ENCODE measurements around the gene DMAC1. TPM values are rescaled to one million over a fixed set of nuclear protein-coding genes. Genes with fewer than 3 reads are reported as not detected.
A peak's percentile ranks its signal among the peaks of the same experiment; 100 is the strongest.

Gene DMAC1, protein sequence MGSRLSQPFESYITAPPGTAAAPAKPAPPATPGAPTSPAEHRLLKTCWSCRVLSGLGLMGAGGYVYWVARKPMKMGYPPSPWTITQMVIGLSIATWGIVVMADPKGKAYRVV
- 5.3 and 8.7 TPM in 2 replicates for total RNA-seq

DNA sequence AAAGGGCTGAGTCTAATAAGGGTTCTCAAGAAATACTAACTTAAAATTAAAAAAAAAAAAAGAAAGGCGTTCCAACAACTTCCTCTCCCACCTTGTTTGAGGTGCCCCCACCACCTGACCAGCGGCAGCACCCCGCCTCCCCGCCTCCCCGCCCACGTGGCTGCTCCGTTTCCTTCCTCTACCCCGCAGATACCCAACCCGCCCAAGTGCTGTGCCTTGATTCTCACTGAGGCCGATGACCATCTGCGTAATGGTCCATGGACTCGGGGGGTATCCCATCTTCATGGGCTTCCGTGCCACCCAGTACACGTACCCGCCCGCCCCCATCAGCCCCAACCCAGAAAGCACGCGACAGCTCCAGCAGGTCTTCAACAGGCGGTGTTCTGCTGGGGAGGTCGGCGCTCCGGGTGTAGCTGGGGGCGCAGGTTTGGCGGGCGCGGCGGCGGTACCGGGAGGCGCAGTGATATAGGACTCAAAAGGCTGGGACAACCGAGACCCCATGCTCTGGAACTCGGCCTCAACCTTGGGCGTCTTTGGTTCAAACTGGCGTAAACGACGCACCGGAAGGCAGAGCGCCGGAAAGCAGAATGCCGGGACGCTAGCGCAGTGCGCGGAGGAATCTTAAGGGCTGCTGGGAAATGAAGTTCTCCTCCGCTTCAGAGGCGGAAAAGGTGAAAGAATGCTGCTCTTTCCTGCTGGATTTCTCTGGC, at the start of gene DMAC1:
Gene DMAC1, minus strand, starts transcription at position 545 of the 710 bp plus-strand sequence. Its CDS starts 44 bp downstream, at position 501.
- DNase-seq: peak; percentile 89

DNA sequence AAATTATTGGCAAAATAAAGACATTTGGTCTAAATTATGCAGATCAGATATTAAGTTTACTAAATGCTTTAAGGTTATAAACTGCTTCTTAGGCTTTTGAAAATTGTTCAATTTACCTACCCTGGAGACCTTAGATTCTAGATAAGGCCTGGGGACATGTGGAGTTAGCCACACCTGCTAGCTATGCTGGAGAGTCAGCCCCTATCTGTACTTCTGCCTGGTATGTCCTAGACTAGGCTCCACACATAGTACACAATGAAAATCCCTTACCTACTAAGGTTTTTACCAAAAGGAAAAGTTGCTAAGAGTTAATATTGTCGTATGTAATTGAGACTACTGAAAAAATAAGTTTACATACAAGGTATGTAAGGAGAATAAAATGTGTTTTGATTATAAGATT, 49.8 kb upstream of the DMAC1 start:
- no peak for DNase-seq

DNA sequence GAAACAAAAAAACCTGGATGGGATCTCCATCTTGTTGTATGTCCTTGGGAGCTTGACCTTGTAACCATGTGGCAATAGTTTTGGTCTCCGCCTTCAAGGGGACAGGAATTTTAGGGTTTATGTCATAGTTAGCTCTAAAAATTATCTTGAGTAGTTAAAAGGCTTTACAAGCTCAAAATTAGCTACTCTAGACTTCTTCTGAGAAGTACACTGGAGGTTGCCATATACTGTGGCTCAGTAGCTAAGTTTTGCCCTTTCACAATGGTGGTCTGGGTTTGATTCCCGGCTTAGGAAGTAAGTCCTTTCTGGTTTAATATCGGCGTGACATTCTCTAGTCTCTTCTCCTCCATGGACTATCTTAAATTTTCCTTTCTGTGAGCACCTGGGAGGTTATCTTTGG, 48.9 kb upstream of the DMAC1 start:
- no peak for DNase-seq

DNA sequence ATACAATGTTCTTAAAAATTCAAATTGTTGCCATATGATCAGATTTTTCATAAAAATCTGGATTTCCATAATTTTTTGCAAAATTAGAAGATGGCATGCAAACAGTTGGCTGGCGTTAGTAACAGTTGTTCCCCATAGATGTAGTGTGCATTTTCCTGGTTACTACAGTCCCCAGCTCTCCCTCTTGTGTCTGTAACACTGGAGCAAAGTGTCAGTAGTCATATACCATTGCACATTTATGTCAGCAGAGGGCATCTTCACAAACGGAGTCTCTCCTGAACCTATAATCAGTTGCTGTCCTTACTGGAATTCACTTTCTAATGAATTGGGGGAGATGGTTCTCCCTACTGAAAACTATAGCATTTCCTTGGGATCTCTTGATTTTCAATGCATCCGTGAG, 44.7 kb upstream of the DMAC1 start:
- peak; percentile 61 for DNase-seq

DNA sequence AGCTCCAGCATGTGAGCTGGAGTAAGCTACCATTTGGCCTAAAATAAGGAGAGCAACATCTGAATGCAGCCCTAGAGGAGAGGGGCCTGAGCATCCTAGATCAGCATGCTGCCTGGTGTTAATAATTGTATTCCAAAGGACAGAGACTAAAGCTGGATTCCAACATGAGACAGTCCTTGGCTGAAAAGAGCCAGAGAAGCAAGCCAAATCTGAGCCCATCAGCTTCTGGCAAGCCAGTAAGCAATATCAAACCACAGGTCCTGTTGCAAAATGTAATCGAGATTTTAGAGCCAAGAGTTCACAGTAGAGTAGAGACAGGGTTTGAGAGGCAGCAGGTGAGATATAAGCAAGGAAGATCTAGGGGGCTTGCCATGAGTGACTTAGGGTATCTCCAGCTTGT, 42.3 kb upstream of the DMAC1 start:
- DNase-seq: no peak

DNA sequence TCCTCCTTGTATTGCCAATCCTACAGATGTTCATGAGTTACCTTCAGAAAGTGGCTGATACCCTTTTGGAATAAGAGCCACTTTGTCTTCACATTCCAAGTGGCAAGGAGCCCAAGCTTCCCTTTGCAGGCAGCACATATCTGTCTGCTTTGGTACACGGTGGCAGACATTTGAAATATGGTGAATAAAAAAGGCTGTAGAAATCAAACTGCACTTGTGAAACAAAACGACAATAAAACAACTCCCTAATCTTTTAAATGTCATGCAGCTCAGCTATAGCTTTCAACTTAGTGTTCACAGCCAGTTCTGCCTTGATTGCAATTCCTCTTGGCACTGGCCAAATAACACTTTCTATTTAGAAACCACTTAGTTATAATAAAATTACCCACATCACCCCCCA, 35.0 kb upstream of the DMAC1 start:
- no peak for DNase-seq

DNA sequence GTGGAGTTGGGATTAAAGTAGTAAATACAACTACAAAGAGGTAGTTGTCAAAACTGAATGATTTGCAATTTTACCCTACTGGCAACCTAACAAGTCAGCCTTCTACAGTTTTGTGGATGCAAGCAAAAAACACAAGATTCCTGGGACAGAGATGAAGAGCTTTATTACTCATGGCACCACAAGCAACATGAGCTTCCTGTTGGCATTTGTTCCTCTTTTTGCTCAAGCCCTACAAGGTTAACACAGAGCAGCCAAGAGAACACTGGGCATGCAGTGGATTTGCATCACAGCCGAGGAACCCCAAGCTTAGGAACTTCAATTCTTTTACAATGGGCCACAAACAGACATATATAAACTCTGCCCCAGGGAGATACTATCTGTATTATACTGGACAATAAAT, 28.8 kb upstream of the DMAC1 start:
- DNase-seq: no peak

DNA sequence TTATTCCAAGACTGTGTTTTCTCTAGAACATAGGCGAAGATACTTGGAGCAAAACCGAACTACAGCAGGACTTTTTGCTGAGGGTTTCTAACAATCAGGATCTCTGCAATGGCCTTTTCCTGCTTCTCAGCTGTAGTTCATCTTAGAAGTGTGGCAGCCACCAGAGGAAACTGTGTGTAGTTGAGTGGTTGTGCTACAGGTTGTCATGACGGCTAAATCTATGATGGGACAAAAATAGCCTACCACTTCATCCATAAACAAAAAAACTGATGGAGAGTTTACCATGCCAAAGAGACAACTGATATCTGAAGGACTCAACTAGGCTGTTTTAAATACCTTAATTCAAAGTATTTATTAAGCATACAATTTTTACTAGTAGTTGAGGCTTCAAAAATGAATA, 28.2 kb upstream of the DMAC1 start:
- no peak for DNase-seq

DNA sequence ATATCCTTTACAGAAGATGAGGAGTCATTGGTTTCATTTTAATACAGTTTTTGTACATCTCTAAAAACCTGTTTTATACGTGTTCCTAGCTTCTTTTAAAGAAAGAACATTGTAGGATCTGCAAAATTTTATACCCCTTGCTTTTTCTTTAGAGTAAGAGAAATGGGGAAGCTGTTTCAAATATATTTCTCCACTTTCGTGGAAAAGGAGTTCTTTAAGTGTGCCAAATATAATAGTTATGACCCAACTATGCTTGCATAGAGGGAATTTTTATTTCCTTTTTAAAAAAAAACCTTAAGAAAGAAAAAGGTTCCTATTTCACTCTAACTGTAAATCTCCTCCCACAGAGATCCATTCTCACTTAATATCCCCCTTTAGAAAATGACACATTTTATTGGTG, 27.5 kb upstream of the DMAC1 start:
- DNase-seq: no peak

DNA sequence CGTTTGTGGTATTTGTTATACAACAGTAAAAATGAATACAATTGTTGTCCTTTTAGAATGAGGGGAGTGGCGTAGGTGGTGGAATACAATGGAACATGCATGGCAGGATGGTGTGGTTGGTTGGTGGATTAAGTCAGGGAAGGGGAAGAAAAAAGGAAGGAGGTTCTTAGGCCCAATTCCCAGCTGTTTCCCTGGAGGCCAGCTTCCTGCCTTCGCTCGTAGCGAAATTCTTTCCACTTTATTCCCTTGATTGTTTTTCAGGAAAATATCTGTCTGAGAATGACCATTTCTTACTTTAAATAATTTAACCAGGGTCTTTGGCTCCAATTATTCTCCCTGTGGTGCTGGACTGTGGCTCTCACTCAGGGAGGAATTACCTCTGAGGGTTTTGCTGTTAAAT, 24.1 kb upstream of the DMAC1 start:
- DNase-seq: peak; percentile 3

DNA sequence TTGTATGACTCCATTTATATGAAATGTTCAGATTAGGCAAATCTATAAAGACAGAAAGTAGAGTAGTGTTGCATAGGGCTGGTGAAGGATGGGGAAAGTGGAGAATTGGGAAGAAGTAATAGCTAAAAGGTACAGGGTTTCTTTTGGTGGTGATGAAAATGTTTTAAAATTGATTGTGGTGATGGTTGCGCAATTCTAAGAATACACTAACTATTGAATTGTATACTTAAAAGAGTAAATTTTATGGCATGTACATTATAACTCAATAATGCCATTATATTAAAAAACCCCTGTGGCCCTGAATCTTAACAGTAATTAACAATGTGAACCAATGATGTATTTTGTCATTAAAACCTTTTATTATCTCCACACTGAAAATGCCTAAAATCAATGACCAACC, 20.4 kb upstream of the DMAC1 start:
- DNase-seq: no peak

DNA sequence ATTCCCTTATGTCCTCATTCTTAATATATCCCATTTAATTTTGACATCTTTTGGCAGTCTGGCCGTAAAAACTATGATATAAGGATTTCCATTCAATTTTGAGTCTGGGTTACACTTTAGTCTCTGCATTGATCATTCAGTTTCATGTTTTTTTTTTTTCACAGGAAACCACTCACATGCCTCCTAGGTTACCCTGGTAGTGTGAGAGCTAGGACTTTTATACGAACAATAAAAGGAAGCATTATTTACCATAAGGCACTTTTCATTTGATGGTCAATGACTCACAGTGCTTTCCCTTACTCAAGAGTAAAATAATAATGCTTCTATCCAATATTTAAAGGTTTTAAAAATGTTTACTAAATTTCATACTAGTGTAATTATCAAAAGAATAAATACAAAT, 16.4 kb upstream of the DMAC1 start:
- DNase-seq: peak; percentile 77

DNA sequence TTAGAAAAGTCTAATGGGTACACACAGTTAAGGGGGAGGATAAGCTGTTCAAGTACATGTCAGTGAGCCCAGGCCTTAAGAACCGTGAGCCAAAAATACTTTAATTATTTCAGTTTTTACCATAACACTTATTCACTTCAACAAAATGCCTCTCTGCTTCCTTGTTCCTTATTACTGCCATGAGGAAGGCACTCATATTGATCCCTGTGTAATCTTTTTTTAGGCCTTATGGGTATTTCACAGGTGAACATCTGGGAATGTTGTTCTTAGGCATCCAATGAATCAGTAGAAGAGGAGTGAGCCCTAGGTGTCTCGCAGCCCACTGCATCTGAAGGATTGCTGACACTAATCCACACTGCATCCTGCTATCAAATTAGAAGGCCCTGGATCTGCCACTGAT, 13.5 kb upstream of the DMAC1 start:
- DNase-seq: no peak

DNA sequence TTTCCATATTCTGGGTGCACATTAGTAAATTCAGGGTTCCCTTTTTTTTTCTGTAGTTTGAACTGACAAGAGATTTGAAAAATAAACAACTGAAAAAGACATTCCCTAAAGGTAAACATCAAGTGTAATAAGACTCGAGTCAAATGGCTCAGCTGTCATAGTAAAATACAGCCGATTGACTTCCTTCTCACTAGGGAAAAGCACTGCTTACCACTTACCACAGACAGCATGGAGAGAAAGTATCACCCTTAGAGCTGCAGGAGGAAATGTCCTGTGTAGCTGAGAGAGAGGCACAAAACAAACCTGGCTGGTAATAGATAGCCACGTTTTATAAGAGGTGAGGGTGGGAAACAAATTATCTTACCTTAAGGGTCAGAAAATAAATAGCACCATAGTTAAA, 12.1 kb upstream of the DMAC1 start:
- no peak for DNase-seq

DNA sequence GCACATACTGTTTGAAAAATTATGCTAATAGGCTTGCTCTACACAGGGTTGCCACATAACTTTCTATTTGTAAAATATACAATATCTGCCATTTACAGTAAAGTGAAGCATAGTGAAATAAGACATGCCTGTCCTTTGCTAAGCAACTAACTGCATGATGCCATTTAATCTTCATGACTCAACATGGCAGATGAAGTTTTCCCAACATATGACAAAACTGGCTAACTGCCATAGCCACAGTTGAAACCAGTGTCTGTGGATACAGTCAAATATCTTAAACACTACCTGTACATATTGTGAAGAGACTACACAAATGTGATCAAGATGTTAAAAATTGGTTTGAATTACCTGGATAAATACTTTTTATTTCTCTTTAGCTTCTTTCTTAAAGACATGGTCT, 3.1 kb upstream of the DMAC1 start:
- no peak for DNase-seq

DNA sequence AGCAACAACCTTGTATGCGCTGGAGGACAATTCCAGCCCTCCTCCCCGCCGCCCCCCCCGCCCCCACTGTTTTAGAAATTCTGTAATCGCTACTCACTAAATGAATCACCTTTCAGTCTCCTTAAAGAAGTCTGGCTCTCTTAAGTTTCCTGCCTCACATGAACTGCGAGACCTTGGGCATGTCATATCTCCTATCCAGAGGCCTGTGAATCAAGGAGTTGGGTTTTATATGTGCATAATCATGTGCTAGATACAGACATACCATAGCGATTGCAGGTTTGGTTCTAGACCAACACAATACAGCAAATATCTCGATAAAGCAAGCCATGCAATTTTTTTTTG, 337 bp upstream of the DMAC1 start:
- DNase-seq: no peak

DNA sequence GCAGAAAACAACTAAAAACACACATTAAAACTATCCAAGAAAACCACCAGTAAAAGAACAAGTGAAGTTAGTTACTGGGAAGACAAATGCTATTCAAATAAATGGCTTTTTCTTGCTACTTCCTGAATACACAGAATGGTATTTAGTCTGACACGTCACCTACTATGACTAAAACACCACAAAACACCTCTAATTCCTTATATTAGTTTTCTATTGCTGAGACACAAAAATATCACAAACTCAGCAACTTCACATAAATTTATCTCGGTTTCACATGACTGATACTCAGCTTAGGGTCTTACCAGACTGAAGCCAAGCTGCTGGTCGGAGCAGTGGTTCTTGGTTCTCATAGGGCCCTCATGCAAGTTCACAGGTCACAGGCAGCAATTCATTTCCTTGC, 5.4 kb downstream of the DMAC1 start:
- DNase-seq: no peak

DNA sequence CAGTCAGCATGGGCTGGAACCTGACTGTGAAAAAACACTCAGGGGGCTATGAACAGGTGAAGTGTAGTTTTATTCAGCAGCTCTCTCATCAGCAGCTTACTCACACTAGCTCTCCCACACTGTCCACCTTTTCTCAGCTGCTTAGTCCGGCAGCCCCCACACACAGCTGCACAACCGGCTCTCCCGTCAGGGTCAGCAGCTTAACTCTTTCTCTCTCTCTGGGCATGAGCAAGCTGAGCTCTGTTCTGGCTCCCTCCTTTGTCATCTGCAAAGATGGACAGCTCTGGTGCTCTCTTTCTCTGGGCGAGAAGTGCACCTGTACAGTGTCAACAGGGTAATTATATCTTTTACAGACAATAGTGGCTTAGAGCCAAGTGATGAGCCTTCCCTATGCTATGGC, 8.2 kb downstream of the DMAC1 start:
- no peak for DNase-seq

DNA sequence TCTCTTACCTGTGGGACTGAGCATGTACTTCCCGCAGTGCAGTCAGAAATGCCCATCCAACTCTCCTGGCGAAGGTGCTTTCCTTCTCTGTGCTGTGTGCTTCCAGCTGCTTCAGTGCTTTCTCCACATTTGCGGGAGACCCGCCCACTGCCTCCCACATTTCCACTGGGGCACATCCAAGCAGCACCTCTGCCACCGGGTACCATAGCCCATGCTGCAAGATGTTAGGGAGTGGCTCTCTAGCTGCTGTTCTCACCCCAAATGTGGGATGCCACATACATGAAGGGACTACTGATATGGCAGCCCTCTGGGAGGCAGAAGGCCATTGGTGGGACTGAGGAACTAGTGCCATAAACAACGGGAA, 8.8 kb downstream of the DMAC1 start:
- no peak for DNase-seq

DNA sequence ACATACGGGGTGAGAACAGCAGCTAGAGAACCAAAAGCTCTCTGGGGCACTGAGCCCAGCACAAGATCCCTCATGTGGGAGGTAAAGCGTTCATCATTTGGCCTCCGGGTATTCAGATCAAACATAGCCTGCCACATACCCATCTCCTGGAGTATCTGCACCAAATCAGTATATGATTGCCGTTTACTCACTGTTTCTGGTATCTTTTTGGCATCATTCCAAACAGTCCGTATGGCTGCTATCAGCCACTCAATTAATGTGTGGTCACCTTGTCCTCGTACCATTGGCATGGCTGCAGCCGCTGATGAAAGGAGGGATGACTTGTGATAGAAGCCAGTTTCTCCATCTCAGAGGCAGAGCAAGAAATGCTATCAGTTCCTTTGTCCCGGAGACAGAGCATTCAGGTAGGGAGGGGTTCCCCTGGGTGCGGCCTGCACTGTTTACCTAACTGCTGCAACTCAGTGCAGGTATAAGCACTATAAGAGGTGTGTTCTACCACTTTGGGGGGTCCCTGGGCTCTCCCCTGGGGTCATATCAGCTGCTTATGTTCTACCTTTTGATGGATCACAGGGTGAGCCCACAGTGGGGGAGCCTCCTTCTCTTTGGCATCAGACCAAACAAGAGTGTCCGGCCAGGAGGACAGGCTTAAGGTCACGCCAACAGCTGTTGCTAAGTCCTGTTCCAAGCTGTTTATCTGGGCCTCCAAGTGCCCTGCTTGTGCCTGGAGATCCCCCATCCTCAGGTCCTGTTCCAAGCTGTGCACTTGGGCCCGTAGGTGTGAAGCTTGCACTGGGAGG, 9.4 kb downstream of the DMAC1 start:
- no peak for DNase-seq

DNA sequence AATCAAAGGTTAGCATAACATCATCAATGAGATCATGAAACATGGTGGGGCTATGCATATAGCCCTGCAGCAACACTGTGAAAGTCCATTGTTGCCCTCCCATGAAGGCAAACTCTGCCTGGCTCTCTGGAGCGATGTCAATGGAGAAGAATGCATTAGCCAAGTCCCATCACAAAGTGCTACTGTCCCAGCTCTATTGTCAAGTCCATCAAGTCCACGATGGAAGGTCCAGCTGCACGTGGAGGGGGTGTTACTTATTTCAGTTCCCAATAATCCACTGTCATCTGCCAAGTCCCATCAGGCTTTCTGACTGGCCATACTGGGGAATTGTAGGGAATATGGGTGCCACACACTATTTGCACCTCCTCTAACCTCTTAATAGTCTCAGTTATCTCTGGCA, 10.8 kb downstream of the DMAC1 start:
- DNase-seq: no peak

DNA sequence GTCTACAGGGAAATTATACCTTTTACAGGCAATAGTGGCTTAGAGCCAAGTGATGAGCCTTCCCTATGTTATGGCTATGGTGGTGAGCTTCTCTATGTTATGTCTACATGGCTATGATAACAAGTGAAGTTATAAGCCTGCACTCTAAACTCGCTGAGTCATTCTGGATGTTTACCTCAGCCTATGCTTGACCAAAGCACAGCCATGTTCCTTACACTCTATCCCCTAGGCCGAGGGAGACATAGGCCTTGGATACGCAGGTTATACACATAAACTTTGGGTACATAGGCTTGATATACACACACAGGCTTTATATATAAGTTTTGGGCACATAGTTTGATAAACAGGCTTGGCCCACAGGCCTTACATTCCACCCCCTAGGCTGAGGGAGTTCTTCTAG, 13.8 kb downstream of the DMAC1 start:
- DNase-seq: no peak

DNA sequence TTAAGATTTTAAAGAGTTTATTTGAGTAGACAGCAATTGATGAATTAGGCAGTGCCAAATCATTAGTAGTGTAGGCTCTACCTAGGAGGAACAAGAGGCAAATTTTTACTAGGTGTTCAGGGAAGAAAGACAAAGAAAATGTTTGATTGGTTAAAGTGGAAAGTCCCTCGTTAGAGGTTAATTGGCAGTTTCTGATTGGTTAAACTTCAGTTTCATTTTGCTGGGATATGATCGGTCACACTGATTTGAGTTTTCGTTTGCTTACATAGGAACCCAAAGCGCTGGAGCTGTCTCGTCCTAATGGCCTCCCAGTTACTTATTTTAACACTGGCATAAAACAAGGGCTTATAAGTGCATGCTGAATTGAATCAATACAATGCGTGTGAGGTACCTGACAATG, 15.1 kb downstream of the DMAC1 start:
- no peak for DNase-seq

DNA sequence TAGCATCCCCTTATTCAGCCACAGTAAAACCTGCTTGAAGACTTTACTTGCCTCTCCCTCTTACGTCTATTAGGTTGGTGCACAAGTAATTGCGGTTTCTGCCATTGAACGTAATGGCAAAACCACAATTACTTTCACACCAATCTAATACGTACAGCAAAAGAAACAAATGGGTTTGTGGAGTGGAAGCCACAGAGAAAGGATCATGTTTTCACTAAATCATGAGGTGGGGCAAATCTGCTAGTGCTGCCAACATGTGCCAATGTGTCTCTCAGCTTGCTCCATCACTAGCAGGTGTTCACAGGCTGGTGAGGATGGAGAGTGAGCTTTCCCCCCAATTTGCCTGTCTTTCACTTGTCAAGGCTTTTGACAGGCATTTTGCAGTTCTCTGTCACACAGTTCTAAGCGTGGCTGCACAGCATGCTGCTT, 15.9 kb downstream of the DMAC1 start:
- DNase-seq: no peak

All from dermis blood vessel endothelial cell (primary cell).